K562 (cell line): Measurements from ENCODE around the gene PIK3AP1. TPM values are rescaled to one million over a fixed set of nuclear protein-coding genes. Genes with fewer than 3 reads are reported as not detected.

Experiments used
- ATAC-seq: fragments of 200-7000 bp; cut with Tn5 transposase; 3 replicates; pipeline ENCODE4 v1.9.1; 2020; ENCODE audit warnings: moderate library complexity
- BruUV-seq: library from RNA; stranded (reverse); fragments of 400-500 nt; replicated peaks from 2 replicates; lab custom pipeline; 2021; lab: Mats Ljungman, UMichigan
- CTCF ChIA-PET: fragments of 300-600 bp; formaldehyde crosslinking; extraction: SDS; loops from one replicate; lab custom pipeline; 2021; ENCODE audit warnings: low intra/inter-chr PET ratio; lab: Yijun Ruan, JAX
- POLR2A ChIA-PET: fragments of 300-600, 350-650 bp; sonication (Branson Sonifier 250); formaldehyde crosslinking; extraction: SDS; loops from one replicate; lab custom pipeline; 2021; ENCODE audit warnings: antibody characterized with exemption, inconsistent platforms; lab: Yijun Ruan, JAX
- DNase-seq, 4 experiments: peaks; one replicate each; pipeline versions ENCODE4 v3.0.0 to v3.0.0-alpha.2; 2011 to 2018; ENCODE audit warnings: low spot score in 3 of 4, mixed read lengths in 3 of 4; ENCODE audit errors: extremely low read depth in 1 of 4
- FAIRE-seq: peaks from 2 replicates; lab custom pipeline; 2011; peaks lifted over from hg19 to GRCh38; lab: Jason Lieb, UNC
- H2AFZ ChIP-seq: 2 replicates; pipeline ENCODE4 v1.6.0; 2011; ENCODE audit warnings: low read depth, low read length, control low read depth, inconsistent platforms
- H3K27ac ChIP-seq: fragments of 200-600 bp; 3 replicates; pipeline ENCODE4 v1.8.0; 2011; ENCODE audit warnings: low read depth, mild to moderate bottlenecking, control low read depth, inconsistent platforms, low read length, moderate library complexity, mixed read lengths; ENCODE audit errors: extremely low read depth
- H3K27me3 ChIP-seq, 2 experiments: fragments of 300-600 bp in 1 of 2; 2 replicates in 1 of 2; 3 replicates in 1 of 2; pipeline versions ENCODE4 v1.6.0 to v1.8.0; 2011; ENCODE audit warnings: inconsistent platforms in 2 of 2, low read length in 2 of 2, mild to moderate bottlenecking in 1 of 2, mixed read lengths in 1 of 2, moderate library complexity in 1 of 2; ENCODE audit not compliant: control insufficient read depth in 2 of 2, insufficient read depth in 2 of 2
- H3K36me3 ChIP-seq: fragments of 300-600 bp; 3 replicates; pipeline ENCODE4 v1.8.0; 2011; ENCODE audit warnings: mild to moderate bottlenecking, low read length, inconsistent platforms; ENCODE audit not compliant: control insufficient read depth, insufficient read depth
- H3K4me1 ChIP-seq, 2 experiments: fragments of 200-600 bp in 1 of 2; replicated peaks in 1 of 2; 2 replicates in 1 of 2; 3 replicates in 1 of 2; pipeline versions ENCODE4 v1.5.1 to v1.8.0; 2011; ENCODE audit warnings: inconsistent platforms in 2 of 2, low read length in 2 of 2, mild to moderate bottlenecking in 1 of 2, mixed read lengths in 1 of 2, moderate library complexity in 1 of 2; ENCODE audit not compliant: control insufficient read depth in 2 of 2, insufficient read depth in 2 of 2
- H3K4me2 ChIP-seq: 2 replicates; pipeline ENCODE4 v1.6.1; 2011; ENCODE audit warnings: low read length, control low read depth, inconsistent platforms, mixed read lengths; ENCODE audit not compliant: insufficient read depth
- H3K4me3 ChIP-seq: fragments of 200-600 bp; sonication (generic), shearing (Covaris generic); 2 replicates; pipeline ENCODE4 v1.5.1; 2016; ENCODE audit warnings: control low read depth, inconsistent platforms
- H3K79me2 ChIP-seq: fragments of 200-600 bp; 3 replicates; pipeline ENCODE4 v1.8.0; 2011; ENCODE audit warnings: low read length, inconsistent platforms; ENCODE audit not compliant: control insufficient read depth, insufficient read depth
- H3K9ac ChIP-seq, 2 experiments: 2 replicates each; pipeline versions ENCODE4 v1.6.0 to v1.6.1; 2011; ENCODE audit warnings: low read depth in 2 of 2, low read length in 2 of 2, control low read depth in 1 of 2, inconsistent platforms in 1 of 2, mild to moderate bottlenecking in 1 of 2, mixed read lengths in 1 of 2; ENCODE audit not compliant: insufficient read depth in 1 of 2
- H3K9me1 ChIP-seq: one replicate; pipeline ENCODE4 v1.6.0; 2011; ENCODE audit warnings: inconsistent platforms, mild to moderate bottlenecking, low read length, moderate library complexity; ENCODE audit not compliant: control insufficient read depth, insufficient read depth
- H3K9me3 ChIP-seq: replicated peaks from 2 replicates; pipeline ENCODE4 v1.5.1; 2011; ENCODE audit warnings: low read depth, low read length, inconsistent platforms; ENCODE audit not compliant: control insufficient read depth, insufficient read depth
- H4K20me1 ChIP-seq: replicated peaks from 2 replicates; pipeline ENCODE4 v1.6.1; 2011; ENCODE audit warnings: low read length, inconsistent platforms, mixed read lengths; ENCODE audit not compliant: control insufficient read depth, insufficient read depth
- CUX1 ChIP-seq: fragments of 200-800 bp; sonication (Bioruptor generic); IDR thresholded peaks from 2 replicates; pipeline ENCODE4 v1.6.1; 2016; ENCODE audit warnings: missing genetic modification characterization, missing compliant biosample characterization
- DACH1 ChIP-seq: fragments of 450-650 bp; IDR thresholded peaks from 2 replicates; pipeline ENCODE4 v1.6.1; 2018; ENCODE audit not compliant: partially characterized antibody
- L3MBTL2 ChIP-seq: fragments of 450-650 bp; IDR thresholded peaks from 2 replicates; pipeline ENCODE4 v1.6.1; 2016; ENCODE audit warnings: mild to moderate bottlenecking, moderate library complexity
- MLLT1 ChIP-seq, 2 experiments: fragments of 450-650 bp; IDR thresholded peaks; 2 replicates each; pipeline ENCODE4 v1.6.1; 2016
- POLR2AphosphoS5 ChIP-seq: IDR thresholded peaks from 2 replicates; pipeline ENCODE4 v1.6.1; 2011; ENCODE audit warnings: mild to moderate bottlenecking, low read depth, low read length, moderate library complexity; ENCODE audit not compliant: control insufficient read depth, insufficient read depth
- TFAP4 ChIP-seq: sonication (generic); formaldehyde crosslinking; IDR thresholded peaks from 2 replicates; pipeline ENCODE4 v1.8.0; 2022; ENCODE audit warnings: missing genetic modification reagents, mild to moderate bottlenecking, moderate library complexity, borderline replicate concordance
- XRCC4 ChIP-seq: IDR thresholded peaks from one replicate; pipeline ENCODE4 v1.6.1; 2011; ENCODE audit not compliant: insufficient read depth, insufficient read length; ENCODE audit errors: extremely low read depth
- WGBS: fragments of 100-300 bp; shearing (Covaris generic); methylation state at CpG from one replicate; pipeline ENCODE4 v1.1.6; 2016; ENCODE audit warnings: low coverage, mixed read lengths; ENCODE audit not compliant: insufficient coverage; ENCODE audit errors: missing lambda C conversion rate; 5-methylcytosine and 5-hydroxymethylcytosine counted together
- in situ Hi-C: fragments of 300-500 bp; cut with MboI; formaldehyde crosslinking; loops from 4 replicates; pipeline ENCODE4 v1.15.0; 2018; ENCODE audit warnings: inconsistent platforms, mixed read lengths
- intact Hi-C: fragments of 100-400 bp; cut with micrococcal nuclease; formaldehyde crosslinking; loops from 2 replicates; pipeline ENCODE4 v1.14.2; 2022
- polyA plus RNA-seq, 8 experiments: library from polyadenylated mRNA; depleted of rRNA in 4 of 8; stranded (reverse) in 5 of 8; unstranded in 3 of 8; fragments of >200 nt; fragmentation: Nextera tagmentation in 2 of 8; fragmentation: Illumina TruSeq in 1 of 8; extraction: Ambion mirVana in 2 of 8; extraction: Trizol in 1 of 8; gene quantifications; 2 replicates each; pipeline versions ENCODE4 v1.2.1 to v1.2.3, GENCODE V29; 2011 to 2014; ENCODE audit warnings: inconsistent platforms in 1 of 8, missing spikeins in 1 of 8
- total RNA-seq, 7 experiments: library from RNA; depleted of rRNA in 6 of 7; stranded (reverse); fragments of >200 nt in 6 of 7; fragmentation: Illumina TruSeq in 2 of 7; extraction: Trizol in 2 of 7; gene quantifications; 2 replicates each; pipeline versions ENCODE4 v1.2.1 to v1.2.3, GENCODE V29; 2011 to 2021; ENCODE audit warnings: low replicate concordance in 1 of 7
- TF ChIP-seq, protein P1 (sequence below): sonication (generic); formaldehyde crosslinking; IDR thresholded peaks from 2 replicates; pipeline ENCODE4 v1.8.0; 2022; ENCODE audit warnings: mild to moderate bottlenecking, missing genetic modification reagents

PIK3AP1 gene
- total and polyA plus RNA-seq, 9 of the 15 experiments (the other 6 are each of a cell fraction or from before 2014, with no cell fraction given): 0.20 to 2.4 (median 1.4) TPM

- Histone ChIP-seq H2AFZ (no peak overlapping the region; the same call in 1 of the 2 replicates), H3K9ac (no peak overlapping the region), H3K79me2 (no peaks in the 10 kb centered on the region), H3K9me1 (no peaks in the 10 kb centered on the region), H3K4me3 (no peak overlapping the region), H3K4me1 (peaks cover 0 to 3% of the 10 kb centered on the region in 2 experiments; a peak in 2 of 5 replicates), H3K36me3 (no peaks in the 10 kb centered on the region), H4K20me1 (no peaks in the 10 kb centered on the region), H3K27ac (no peak overlapping the region), H3K27me3 (peaks cover 0 to 5% of the 10 kb centered on the region in 2 experiments; a peak in 1 of 5 replicates), H3K4me2 (no peak overlapping the region), H3K9me3 (no peaks in the 10 kb centered on the region)
- intact Hi-C loops: loop anchor here (5.0 to 10.0 kb wide), 3 partner anchors 52 to 385 kb away; no protein-coding TSS in a partner anchor
- no peak for FAIRE-seq
- no peak for ATAC-seq
- ChIA-PET CTCF (no interaction called here), POLR2A (interaction anchor here (0.9 to 1.0 kb wide), 2 partner anchors 33 to 397 kb away, joined by 4 to 5 read pairs; no protein-coding TSS in a partner anchor)
- WGBS: 35% methylated on average over 4 of the region's 4 CpGs
- DNase-seq: no peak
- TF ChIP-seq L3MBTL2 (no peak), DACH1 (no peak), MLLT1 (IDR thresholded peaks at IDR 0.05) (0 out of 4 replicates have a peak, but pooled peaks of 1 of the 2 experiments have one; percentile 22), CUX1 (no peak), POLR2AphosphoS5 (no peak), XRCC4 (no peak), TFAP4 (CRISPR knock-in tag) (no peak)
- TF ChIP-seq, protein P1, sequence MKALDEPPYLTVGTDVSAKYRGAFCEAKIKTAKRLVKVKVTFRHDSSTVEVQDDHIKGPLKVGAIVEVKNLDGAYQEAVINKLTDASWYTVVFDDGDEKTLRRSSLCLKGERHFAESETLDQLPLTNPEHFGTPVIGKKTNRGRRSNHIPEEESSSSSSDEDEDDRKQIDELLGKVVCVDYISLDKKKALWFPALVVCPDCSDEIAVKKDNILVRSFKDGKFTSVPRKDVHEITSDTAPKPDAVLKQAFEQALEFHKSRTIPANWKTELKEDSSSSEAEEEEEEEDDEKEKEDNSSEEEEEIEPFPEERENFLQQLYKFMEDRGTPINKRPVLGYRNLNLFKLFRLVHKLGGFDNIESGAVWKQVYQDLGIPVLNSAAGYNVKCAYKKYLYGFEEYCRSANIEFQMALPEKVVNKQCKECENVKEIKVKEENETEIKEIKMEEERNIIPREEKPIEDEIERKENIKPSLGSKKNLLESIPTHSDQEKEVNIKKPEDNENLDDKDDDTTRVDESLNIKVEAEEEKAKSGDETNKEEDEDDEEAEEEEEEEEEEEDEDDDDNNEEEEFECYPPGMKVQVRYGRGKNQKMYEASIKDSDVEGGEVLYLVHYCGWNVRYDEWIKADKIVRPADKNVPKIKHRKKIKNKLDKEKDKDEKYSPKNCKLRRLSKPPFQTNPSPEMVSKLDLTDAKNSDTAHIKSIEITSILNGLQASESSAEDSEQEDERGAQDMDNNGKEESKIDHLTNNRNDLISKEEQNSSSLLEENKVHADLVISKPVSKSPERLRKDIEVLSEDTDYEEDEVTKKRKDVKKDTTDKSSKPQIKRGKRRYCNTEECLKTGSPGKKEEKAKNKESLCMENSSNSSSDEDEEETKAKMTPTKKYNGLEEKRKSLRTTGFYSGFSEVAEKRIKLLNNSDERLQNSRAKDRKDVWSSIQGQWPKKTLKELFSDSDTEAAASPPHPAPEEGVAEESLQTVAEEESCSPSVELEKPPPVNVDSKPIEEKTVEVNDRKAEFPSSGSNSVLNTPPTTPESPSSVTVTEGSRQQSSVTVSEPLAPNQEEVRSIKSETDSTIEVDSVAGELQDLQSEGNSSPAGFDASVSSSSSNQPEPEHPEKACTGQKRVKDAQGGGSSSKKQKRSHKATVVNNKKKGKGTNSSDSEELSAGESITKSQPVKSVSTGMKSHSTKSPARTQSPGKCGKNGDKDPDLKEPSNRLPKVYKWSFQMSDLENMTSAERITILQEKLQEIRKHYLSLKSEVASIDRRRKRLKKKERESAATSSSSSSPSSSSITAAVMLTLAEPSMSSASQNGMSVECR (CRISPR knock-in tag): no peak
- in situ Hi-C loops: loop anchor here (5.0 to 10.0 kb wide), 3 partner anchors 102 to 395 kb away; no protein-coding TSS in a partner anchor
- BruUV-seq: no TSS peak
Observed at GRCh38 chr10:96639899-96640298, 80.4 kb downstream of the PIK3AP1 start.
